Aorta (tissue), 5 donors: Measurements from ENCODE around the gene MYO1A. TPM values are rescaled to one million over a fixed set of nuclear protein-coding genes. Genes with fewer than 3 reads are reported as not detected.
A peak's percentile ranks its signal among the peaks of the same experiment; 100 is the strongest.
"Not testable (repeated sequence)": the region's sequence is repeated elsewhere in the genome, so short reads cannot be mapped to it uniquely, and the experiment has no call there.

ENCODE experiments used
- ATAC-seq: fragments of 200-7000 bp; cut with Tn5 transposase; one replicate; pipeline ENCODE4 v1.9.1; 2022; ENCODE audit warnings: moderate library complexity; ENCODE audit not compliant: low FRiP score
- DNase-seq, 2 donors: peaks; one replicate each; pipeline ENCODE4 v3.0.0-alpha.2; 2020
- H3K27ac ChIP-seq, 2 donors: one replicate each; pipeline ENCODE4 v1.5.1; 2013; ENCODE audit warnings: low read length in 2 of 2, mild to moderate bottlenecking in 2 of 2, moderate library complexity in 2 of 2, control low read depth in 1 of 2, inconsistent platforms in 1 of 2, low read depth in 1 of 2
- H3K27me3 ChIP-seq, 2 donors: one replicate each; pipeline ENCODE4 v1.6.1; 2013; ENCODE audit warnings: control low read depth in 1 of 2, low read length in 1 of 2, mild to moderate bottlenecking in 1 of 2, moderate library complexity in 1 of 2; ENCODE audit not compliant: insufficient read depth in 2 of 2, control insufficient read depth in 1 of 2
- H3K36me3 ChIP-seq, 2 donors: one replicate each; pipeline ENCODE4 v1.6.1; 2013; ENCODE audit warnings: control low read depth in 1 of 2, low read length in 1 of 2, mild to moderate bottlenecking in 1 of 2; ENCODE audit not compliant: insufficient read depth in 2 of 2, control insufficient read depth in 1 of 2
- H3K4me1 ChIP-seq, 2 donors: one replicate each; pipeline ENCODE4 v1.6.1; 2013; ENCODE audit warnings: low read length in 2 of 2, control low read depth in 1 of 2, mild to moderate bottlenecking in 1 of 2, moderate library complexity in 1 of 2; ENCODE audit not compliant: insufficient read depth in 2 of 2, control insufficient read depth in 1 of 2
- H3K4me3 ChIP-seq, 2 donors: one replicate each; pipeline ENCODE4 v1.5.1; 2013; ENCODE audit warnings: low read length in 2 of 2, control low read depth in 1 of 2, mild to moderate bottlenecking in 1 of 2
- H3K9me3 ChIP-seq: one replicate; pipeline ENCODE4 v1.6.1; 2013; ENCODE audit warnings: mild to moderate bottlenecking, low read length; ENCODE audit not compliant: control insufficient read depth
- WGBS, 2 donors: extraction: QIAGEN DNeasy Blood & Tissue Kit; methylation state at CpG; one replicate each; pipeline ENCODE4 v1.1.7; 2013; 5-methylcytosine and 5-hydroxymethylcytosine counted together
- intact Hi-C, 2 donors: fragments of 100-400 bp; cut with DNase I; formaldehyde crosslinking; loops; one replicate each; pipeline versions ENCODE4 v1.14.2 to v1.15.0; 2022
- polyA plus RNA-seq, 2 donors: library from polyadenylated mRNA; stranded (reverse); fragments of 200-250 nt; gene quantifications; one replicate each; pipeline ENCODE4 v1.2.3, GENCODE V29; 2013
- total RNA-seq, 2 donors: library from RNA; stranded (reverse); fragmentation: NEBNext Ultra II Directional; extraction: Animal tissue kit (Norgen Biotek cat#: 25700); gene quantifications; one replicate each; pipeline ENCODE4 v1.2.1, GENCODE V29; 2021
- donor health status: healthy with polysubstance abuse.
- donor health status: Bipolar disorder and iron deficiency.
- donor health status: DM: no; HTN: no; CAD: no.
- donor health status: DM: no; HTN: no; CAD: no.
- donor health status: DM: yes; HTN: yes; CAD: no.

MYO1A gene
- total and polyA plus RNA-seq, 4 donors = 0.05 to 77.4 (median 1.0) TPM

- Histone ChIP-seq H3K4me1 (no peaks in the 10 kb centered on the region), H3K4me3 (no peak overlapping the region), H3K27ac (no peak overlapping the region), H3K36me3 (no peaks in the 10 kb centered on the region), H3K27me3 (no peaks in the 10 kb centered on the region), H3K9me3 (no peaks in the 10 kb centered on the region)
- 75 to 76% methylated on average over 8 of the region's 8 CpGs for WGBS, 2 donors
- DNase-seq (peak in 1 of 2 donors; percentile 84), ATAC-seq (peak; percentile 37)
- intact Hi-C loops = no loop called here
Measured at GRCh38 chr12:56991319-56992246, 58.3 kb downstream of the MYO1A start.

GRCh38 chr12:56990648-56991318, 59.1 kb downstream of the MYO1A start:
- Histone ChIP-seq H3K9me3 (no peaks in the 10 kb centered on the region), H3K4me3 (no peak overlapping the region), H3K27me3 (no peaks in the 10 kb centered on the region), H3K4me1 (no peaks in the 10 kb centered on the region), H3K27ac (no peak overlapping the region), H3K36me3 (no peaks in the 10 kb centered on the region)
- DNase-seq (no peak), ATAC-seq (peak; percentile 8)
- 73 to 77% methylated on average over 7 of the region's 7 CpGs for WGBS, 2 donors
- intact Hi-C loops = no loop called here

GRCh38 chr12:56989861-56990610, 59.9 kb downstream of the MYO1A start:
- DNase-seq (no peak), ATAC-seq (no peak)
- Histone ChIP-seq H3K4me3 (no peak overlapping the region), H3K36me3 (no peaks in the 10 kb centered on the region), H3K4me1 (no peaks in the 10 kb centered on the region), H3K27ac (no peak overlapping the region), H3K27me3 (no peaks in the 10 kb centered on the region), H3K9me3 (no peaks in the 10 kb centered on the region)
- intact Hi-C loops = no loop called here
- 40 to 41% methylated on average over 7 of the region's 7 CpGs for WGBS, 2 donors

- DNase-seq (no peak), ATAC-seq (no peak)
- H3K4me3 ChIP-seq = no peak overlapping the region
- H3K27ac ChIP-seq = no peak overlapping the region
- no peaks in the 10 kb centered on the region for H3K9me3 ChIP-seq
- H3K27me3 ChIP-seq = no peaks in the 10 kb centered on the region
- 35 to 41% methylated on average over 5 of the region's 5 CpGs for WGBS, 2 donors
- intact Hi-C loops = no loop called here
- H3K36me3 ChIP-seq = no peaks in the 10 kb centered on the region
- no peaks in the 10 kb centered on the region for H3K4me1 ChIP-seq
Measured at GRCh38 chr12:56988207-56988739, 61.7 kb downstream of the MYO1A start.

- DNase-seq (peak; percentile 88 to 95), ATAC-seq (peak; percentile 84)
- Histone ChIP-seq H3K36me3 (no peaks in the 10 kb centered on the region), H3K4me3 (no peak overlapping the region), H3K27ac (no peak overlapping the region), H3K9me3 (no peaks in the 10 kb centered on the region), H3K4me1 (no peaks in the 10 kb centered on the region), H3K27me3 (no peaks in the 10 kb centered on the region)
- intact Hi-C loops = loop anchor here (1.0 kb wide), 2 partner anchors 228 to 230 kb away; no protein-coding TSS in a partner anchor
- 21% methylated on average over 11 of the region's 11 CpGs for WGBS, 2 donors
Measured at GRCh38 chr12:56987551-56988053, 62.3 kb downstream of the MYO1A start.

- no peak for ATAC-seq
- H3K36me3 ChIP-seq = no peaks in the 10 kb centered on the region
- DNase-seq = no peak
- H3K9me3 ChIP-seq = no peaks in the 10 kb centered on the region
- H3K4me1 ChIP-seq = no peaks in the 10 kb centered on the region
- intact Hi-C loops = loop anchor here (1.0 kb wide), 2 partner anchors 228 to 230 kb away; no protein-coding TSS in a partner anchor
- no peak overlapping the region for H3K27ac ChIP-seq
- H3K4me3 ChIP-seq = no peak overlapping the region
- H3K27me3 ChIP-seq = no peaks in the 10 kb centered on the region
Measured at GRCh38 chr12:56987011-56987410, 62.9 kb downstream of the MYO1A start.

GRCh38 chr12:56985714-56986113, 64.2 kb downstream of the MYO1A start:
- H3K4me3 ChIP-seq, ATAC-seq, DNase-seq, H3K27me3 ChIP-seq, H3K4me1 ChIP-seq, H3K36me3 ChIP-seq, H3K27ac ChIP-seq, H3K9me3 ChIP-seq, intact Hi-C loops: not testable (repeated sequence)
- 74 to 78% methylated on average over 5 of the region's 6 CpGs for WGBS, 2 donors

GRCh38 chr12:56983386-56983785, 66.5 kb downstream of the MYO1A start:
- no peak for ATAC-seq
- H3K4me1 ChIP-seq = no peaks in the 10 kb centered on the region
- WGBS, 2 donors = 72 to 88% methylated on average over 4 of the region's 4 CpGs
- H3K27ac ChIP-seq = no peak overlapping the region
- H3K9me3 ChIP-seq = no peaks in the 10 kb centered on the region
- intact Hi-C loops = no loop called here
- H3K4me3 ChIP-seq = no peak overlapping the region
- DNase-seq = no peak
- H3K36me3 ChIP-seq = no peaks in the 10 kb centered on the region
- H3K27me3 ChIP-seq = no peaks in the 10 kb centered on the region
